Stimulated activated CD4-positive, alpha-beta T cell treated with anti-CD3 and anti-CD28 coated beads, Interleukin-1b, Interleukin-23, amount 100 ng/mL, for 24 hours (primary cell): ENCODE results near the gene ASB17.
"Not testable (repeated sequence)": the region's sequence is repeated elsewhere in the genome, so short reads cannot be mapped to it uniquely, and the experiment has no call there.

Source experiments
- DNase-seq, 4 experiments: peaks; one replicate each; pipeline ENCODE4 v3.0.0-alpha.2; 2020; ENCODE audit warnings: low read depth in 4 of 4, low spot score in 1 of 4

ASB17 gene, protein sequence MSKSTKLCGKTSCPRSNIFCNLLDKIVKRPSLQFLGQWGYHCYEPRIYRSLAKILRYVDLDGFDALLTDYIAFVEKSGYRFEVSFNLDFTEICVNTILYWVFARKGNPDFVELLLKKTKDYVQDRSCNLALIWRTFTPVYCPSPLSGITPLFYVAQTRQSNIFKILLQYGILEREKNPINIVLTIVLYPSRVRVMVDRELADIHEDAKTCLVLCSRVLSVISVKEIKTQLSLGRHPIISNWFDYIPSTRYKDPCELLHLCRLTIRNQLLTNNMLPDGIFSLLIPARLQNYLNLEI

GRCh38 chr1:75932304-75932703 is at the start of gene ASB17:
Gene ASB17 (minus strand): TSS chr1:75932404. CDS start chr1:75932291, 113 bp downstream.
- DNase-seq: no peak

DNA sequence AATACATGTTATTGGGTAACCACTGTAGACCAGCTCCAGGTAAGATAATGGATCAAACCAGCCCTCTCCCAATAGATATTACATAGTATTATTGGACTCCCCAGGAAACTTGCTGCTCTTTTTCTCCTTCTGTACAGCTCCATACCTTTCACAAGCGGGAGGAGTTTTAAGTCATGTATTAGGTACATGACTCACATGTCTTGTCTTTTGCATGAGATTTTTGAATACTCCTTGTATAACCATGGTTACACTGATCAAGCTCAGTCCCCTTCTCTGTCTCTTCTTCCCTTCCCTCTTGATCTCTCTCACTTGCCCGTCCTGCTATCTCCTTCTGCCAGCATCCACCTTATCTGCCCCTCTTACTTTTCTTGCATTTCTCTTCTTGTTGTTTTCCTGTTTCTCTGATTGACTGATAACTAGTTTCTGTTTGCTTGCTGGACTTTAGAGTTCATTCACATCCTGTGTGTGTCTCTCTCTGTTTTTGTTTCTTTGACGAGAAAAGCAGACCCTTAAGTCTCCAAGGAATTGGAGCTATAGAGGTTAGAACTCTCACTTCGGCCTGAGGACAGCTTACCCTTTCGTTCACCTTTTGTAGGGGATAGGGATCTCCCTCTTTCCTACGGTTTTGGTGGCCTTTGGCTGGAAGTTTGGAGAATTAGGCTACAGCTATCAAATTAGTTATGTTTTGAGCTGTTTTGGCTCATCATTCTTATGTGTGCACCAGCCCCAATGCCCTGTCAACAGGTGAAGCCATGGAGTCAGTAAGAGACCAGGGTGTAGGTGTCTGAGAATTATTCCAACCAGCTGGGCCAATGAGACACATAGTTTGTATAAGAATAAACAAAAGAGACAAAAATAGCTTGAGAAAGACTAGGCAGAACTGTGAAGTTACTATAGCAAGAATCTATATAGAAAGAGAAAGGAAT is 49.0 kb upstream of the ASB17 start:
- no peak for DNase-seq

GRCh38 chr1:75970631-75971030 is 38.4 kb upstream of the ASB17 start:
- DNase-seq: no peak

- DNase-seq: no peak
Observed at GRCh38 chr1:75969550-75969949, 37.3 kb upstream of the ASB17 start.

- DNase-seq: no peak
Observed at GRCh38 chr1:75967719-75968118, 35.5 kb upstream of the ASB17 start.

DNA sequence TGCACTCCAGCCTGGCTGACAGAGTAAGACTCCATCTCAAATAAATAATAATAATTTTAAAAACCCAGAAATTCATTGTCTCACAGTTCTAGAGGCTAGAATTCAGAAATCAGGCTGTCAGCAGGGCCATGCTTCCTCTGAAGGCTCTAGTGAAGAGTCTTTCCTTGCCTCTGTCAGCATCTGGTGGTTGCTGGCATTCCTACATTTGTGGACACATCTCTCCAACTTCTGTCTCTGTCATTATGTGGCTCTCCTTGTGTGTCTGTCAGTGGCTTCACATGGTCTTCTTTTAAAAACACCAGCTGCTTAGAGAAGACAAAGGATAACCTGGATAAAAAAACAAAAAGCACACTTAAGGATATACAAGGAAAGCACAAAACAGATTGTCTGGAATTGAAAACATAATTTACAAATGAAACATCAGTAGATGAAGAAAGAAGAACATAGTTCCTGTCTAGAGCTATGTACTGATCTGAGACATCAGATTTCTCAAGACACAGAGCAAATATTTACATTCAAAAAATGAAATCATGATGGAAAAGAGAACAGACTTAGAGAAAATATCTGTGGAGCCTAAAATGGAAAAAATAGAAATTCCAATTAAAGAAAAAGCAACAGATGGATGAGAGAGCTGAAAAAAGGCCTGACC is 32.7 kb upstream of the ASB17 start:
- no peak for DNase-seq

DNA sequence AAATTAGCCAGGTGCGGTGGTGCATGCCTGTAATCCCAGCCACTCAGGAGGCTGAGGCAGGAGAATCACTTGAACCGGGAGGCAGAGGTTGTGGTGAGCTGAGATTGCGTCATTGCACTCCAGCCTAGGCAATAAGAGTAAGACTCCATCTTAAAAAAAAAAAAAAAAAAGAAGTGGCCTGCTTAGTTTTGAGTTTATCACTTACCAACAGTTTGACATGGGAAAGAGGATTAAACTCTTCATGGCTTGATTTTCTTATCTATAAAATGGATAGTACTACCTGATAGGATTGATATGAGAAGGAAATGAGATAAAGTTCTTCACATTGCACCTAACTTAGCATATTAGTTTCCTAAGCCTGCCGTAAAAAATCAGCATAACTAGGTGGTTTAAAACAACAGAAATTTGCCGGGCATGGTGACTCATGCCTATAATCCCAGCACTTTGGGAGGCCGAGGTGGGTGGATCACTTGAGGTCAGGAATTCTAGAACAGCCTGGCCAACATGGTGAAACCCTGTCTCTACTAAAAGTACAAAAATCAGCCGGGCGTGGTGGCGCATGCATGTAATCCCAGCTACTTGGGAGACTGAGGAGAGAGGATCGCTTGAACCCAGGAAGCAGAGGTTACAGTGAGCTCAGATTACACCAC is 32.0 kb upstream of the ASB17 start:
- not testable (repeated sequence) for DNase-seq

GRCh38 chr1:75954586-75954985 is 22.4 kb upstream of the ASB17 start:
- no peak for DNase-seq

DNA sequence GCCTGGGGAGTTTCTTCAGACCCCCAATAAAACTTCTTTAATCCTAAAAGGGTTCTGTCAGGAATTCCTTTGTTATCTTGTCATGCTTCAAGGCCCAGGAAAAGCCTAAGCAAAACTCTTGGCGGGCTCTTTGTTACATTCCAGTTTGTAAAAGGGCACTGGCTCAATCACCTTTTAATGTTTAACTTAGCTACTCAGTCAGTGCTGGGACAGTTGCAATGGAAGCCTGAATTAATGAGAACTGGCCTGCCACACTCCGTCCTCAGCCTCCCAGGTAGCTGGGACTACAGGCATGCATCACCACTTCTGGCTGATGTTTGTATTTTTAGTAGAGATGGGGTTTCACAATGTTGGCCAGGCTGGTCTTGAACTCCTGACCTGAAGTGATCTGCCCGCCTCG is 21.3 kb upstream of the ASB17 start:
- no peak for DNase-seq

- DNase-seq: no peak
Observed at GRCh38 chr1:75952016-75952415, 19.8 kb upstream of the ASB17 start.

DNA sequence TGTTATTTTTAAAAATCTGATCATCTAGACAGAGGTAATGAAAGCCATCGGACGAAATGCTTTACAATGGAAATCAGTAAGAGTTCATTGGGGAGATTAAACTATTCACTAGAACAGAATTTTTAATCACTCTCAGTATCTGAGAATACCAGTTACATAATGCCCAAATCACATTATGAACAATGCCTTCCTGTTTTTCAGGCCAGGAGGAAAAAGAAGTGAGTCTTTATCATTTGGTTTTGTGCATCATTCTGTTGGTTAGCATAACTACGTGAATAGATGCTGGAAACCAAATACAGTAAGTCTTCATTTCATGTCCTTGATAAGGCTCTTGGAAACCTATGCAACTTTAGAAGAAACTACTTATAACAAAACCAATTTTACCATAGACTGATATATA is 18.0 kb upstream of the ASB17 start:
- DNase-seq: no peak

GRCh38 chr1:75943037-75943436 is 10.8 kb upstream of the ASB17 start:
- DNase-seq: not testable (repeated sequence)

GRCh38 chr1:75937034-75937433 is 4.8 kb upstream of the ASB17 start:
- no peak for DNase-seq

DNA sequence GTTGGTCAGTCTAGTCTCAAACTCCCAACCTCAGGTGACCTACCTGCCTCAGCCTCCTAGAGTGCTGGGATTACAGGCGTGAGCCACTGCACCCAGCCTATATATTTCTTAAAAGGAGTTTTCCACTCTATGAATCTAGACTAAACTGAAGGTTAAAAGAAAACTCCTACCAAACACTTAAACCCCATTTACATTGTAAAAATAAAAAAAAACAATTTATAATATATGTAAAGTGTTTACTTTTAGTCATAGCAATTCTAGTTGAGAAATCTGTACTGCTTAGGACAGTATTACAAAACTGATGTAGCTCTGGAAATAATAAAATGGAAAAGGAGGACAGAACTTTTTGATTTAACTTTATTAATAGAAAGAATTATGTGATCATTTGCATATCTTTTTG is 9.5 kb downstream of the ASB17 start:
- DNase-seq: no peak

GRCh38 chr1:75916834-75917233 is 15.4 kb downstream of the ASB17 start:
- no peak for DNase-seq

- no peak for DNase-seq
Observed at GRCh38 chr1:75908717-75909152, 23.5 kb downstream of the ASB17 start.

DNA sequence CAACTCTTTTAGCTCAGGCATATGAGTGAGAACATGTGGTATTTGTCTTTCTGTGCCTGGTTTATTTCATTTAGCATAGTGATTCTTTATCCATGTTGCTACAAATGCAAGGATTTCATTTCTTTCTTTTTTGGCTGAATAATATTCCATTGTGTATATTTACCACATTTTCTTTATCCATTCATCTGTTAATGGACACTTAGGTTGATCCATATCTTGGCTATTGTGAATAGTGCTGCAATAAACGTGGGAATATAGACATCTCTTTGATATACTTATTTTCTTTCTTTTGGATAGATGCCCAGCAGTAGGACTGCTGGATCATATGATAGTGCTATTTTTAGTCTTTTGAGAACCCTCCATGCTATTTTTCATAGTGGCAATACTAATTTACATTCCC is 30.8 kb downstream of the ASB17 start:
- DNase-seq: no peak

GRCh38 chr1:75884437-75884836 is 47.8 kb downstream of the ASB17 start:
- DNase-seq: no peak

GRCh38 chr1:75879985-75880384 is 52.2 kb downstream of the ASB17 start:
- DNase-seq: no peak

DNA sequence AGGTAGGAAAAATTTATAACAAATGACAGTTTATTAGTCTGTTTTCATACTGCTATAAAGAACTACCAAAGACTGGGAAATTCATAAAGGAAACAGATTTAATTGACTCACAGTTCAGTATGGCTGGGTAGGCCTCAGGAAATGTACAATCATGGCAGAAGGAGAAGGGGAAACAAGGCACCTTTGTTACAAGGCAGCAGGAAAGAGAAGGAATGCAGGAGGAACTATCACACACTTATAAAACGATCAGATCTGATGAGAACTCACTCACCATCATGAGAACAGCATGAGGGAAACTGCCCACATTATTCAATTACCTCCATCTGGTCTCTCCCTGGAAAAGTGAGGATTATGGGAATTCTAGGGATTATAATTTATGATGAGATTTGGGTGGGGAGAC is 61.3 kb downstream of the ASB17 start:
- DNase-seq: no peak
